HK-2 (cell line): ENCODE results near the gene SOX30.
"Not testable (repeated sequence)": the region's sequence is repeated elsewhere in the genome, so short reads cannot be mapped to it uniquely, and the experiment has no call there.

ENCODE experiments used
- DNase-seq: peaks from one replicate; pipeline ENCODE4 v3.0.0-alpha.2; 2018; ENCODE audit not compliant: unreplicated experiment

SOX30 gene

DNA sequence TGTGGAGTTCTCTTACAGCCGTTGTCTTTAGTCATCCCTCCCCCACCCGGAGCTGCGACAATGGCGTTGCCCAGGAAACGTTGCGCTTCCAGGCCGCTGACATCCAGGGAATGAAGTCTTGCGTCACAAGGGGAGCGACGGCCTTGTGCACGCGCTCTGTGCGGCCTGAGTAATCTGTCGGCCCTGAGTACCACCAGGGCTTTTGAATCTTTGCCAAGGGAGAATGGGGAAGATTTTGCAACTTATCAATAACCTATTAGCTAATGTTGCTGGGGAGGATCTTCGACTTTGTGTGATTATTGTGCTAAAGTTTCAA, at the start of gene SOX30:
Gene SOX30, minus strand, starts transcription at position 62 of the 316 bp plus-strand sequence. CDS start 360 bp downstream, outside the sequence.
- DNase-seq = no peak

DNA sequence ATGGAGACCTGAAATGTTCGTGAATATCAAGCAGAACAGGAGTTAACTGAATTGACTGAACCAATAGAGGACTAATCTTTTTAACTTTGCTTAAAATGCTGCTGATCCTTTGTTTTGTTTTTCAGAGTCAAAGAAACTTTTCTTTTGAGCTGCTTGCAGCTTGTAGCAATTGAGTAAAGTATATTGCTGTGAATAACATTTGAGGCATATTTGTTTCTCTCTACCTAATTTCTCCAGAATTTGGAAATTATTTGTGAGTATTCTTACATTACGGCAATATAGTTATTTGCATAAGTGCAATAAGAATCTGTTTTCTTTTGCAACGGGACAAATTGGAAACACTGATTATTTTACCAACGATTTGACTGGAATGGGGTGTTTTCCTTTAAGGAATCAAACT, 46.4 kb upstream of the SOX30 start:
- DNase-seq = not testable (repeated sequence)

DNA sequence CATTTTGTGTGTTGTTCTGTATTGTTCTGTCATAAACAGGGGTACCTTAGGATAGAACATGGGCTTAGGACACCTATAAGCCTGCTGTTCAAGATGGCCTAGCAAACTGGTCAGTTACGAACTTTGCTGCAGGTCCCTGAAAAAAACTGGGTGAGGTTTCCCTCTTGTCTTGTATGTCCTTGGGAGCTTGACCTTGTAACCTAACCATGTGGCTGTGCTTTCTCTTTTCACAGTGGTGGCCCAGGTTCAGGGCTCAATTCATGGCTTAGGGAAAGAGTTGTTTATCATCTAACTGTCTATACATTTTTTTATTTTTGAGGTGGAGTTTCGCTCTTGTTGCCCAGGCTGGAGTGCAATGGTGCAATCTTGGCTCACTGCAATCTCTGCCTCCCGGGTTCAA, 43.9 kb upstream of the SOX30 start:
- not testable (repeated sequence) for DNase-seq

DNA sequence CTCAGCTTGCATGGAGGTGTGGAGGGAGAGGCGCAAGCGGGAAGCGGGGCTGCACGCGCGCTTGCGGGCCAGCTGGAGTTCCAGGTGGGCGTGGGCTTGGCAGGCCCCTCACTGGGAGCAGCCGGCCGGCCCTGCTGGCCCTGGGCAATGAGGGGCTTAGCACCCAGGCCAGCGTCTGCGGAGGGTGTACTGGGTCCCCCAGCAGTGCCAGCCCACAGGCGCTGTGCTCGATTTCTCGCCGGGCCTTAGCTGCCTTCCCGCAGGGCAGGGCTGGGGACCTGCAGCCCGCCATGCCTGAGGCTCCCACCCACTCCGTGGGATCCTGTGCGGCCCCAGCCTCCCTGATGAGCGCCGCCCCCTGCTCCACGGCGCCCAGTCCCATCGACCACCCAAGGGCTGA, 41.6 kb upstream of the SOX30 start:
- not testable (repeated sequence) for DNase-seq

DNA sequence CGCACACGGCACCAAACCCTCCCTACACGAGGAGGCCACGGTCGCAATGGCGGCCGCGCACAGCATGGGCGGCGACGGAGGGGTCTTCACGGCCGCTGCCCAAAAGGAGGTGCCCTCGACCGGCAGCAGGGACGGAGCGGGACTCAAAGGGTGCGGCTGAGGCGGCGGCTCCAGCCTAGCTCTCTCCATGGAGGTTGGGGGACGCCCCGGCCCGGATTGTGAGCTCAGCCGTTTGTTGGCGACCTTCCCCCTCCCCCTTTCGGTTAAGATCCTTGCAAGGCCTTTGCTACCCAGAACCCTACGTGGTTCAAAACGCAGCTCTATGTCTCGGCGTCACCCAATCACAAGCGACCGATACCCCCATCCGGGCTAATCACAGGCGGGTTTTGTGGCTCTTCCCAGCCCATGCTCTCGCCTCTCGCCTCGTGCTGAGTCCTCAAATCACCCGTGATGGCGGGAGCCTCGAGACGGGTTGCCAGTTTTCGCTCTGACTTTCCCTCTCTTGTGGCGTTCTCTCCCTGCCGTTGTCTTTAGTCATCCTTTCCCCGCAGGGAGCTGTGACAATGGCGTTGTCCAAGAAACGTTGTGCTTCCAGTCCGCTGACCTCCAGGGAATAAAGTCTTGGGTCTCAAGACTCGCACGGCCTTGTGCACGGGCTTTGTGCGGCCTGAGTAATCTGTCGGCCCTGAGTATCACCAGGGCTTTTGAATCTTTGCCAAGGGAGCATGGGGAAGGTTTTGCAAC, 38.6 kb upstream of the SOX30 start:
- DNase-seq = no peak

DNA sequence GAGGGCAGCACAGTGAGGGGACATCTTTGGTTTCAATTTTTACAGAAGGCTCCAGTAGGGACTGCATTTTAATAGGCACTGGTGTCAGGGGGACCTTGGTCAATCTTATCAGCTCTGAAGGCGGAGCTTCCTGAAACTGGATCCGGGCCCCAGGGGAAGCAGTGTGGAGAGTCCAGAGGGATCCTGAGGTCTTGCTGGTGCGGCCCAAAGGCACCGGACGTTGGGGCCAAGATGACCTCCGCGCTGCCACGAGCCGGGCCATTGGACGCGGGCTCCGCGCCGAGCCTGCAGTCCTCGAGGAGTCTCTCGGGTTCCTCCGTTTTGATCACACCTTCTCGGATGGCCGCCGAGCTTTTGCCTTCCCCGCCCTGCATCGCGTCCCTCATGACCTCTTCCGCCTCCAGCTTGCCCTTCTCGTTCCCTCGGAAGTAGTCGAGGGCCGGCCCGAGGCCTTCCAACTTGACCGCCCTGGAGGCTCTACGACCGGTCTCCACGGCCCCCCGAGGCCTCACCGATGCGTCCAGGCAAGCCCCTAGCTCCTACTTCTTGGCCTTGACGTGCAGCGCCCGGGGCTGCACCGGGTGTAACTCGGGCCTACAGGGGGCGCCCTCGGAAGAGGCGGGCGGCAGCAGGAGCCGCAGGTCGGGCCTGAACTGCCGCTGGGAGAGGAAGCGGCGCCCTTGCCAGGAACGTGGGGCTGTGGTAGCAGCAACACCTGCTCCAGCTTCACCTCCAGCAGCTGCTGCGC, 37.9 kb upstream of the SOX30 start:
- no peak for DNase-seq

DNA sequence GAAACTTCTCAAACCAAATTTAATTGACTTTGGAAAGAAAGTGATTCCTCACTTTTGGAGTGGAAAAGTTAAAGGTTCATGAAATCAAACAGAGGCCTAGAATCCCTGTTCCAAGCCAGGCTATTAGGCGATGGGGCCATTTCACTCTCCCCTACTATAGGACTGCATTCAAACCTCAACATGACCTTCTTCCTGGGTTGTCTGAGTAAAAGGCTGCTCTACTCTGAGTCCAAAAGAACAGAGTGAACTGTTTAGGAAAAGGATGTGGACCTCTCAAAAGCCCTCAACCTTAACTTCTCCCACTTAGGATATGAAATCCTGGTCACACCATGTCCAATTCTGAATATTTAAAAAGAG, 34.9 kb upstream of the SOX30 start:
- DNase-seq = no peak

DNA sequence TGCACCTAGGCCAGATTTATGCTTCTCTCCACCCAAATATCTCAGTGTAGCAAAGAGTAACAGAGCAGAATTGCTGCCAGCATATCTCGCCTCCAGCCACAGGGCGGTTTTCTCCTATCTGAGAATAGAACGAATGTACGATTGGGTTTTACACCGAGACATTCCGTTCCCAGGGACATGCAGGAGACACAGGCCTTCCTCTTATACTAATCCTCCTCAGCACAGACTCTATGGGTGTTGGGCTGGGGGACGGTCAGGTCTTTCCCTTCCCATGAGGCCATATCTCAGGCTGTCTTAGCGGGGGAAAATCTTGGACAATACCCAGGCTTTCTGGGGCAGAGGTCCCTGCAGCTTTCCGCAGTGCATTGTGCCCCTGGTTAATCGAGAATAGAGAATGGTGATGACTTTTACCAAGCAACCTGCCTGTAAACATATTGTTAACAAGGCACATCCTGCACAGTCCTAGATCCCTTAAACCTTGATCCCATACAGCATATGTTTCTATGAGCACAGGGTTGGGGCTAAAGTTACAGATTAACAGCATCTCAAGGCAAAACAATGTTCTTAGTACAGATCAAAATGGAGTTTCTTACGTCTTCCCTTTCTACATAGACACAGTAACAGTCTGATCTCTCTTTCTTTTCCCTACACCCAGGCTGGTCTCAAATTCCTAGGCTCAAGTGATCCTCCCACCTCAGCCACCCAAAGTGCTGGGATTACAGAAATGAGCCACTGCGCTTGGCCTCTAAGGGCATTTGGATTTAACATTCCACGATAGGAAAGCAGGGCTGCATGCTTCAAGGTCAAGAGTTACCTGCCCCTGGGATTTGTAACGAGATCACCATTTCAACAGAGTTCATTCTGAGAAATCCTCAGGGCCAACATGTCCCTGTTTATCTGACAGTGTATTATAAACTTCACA, 34.3 kb upstream of the SOX30 start:
- not testable (repeated sequence) for DNase-seq

DNA sequence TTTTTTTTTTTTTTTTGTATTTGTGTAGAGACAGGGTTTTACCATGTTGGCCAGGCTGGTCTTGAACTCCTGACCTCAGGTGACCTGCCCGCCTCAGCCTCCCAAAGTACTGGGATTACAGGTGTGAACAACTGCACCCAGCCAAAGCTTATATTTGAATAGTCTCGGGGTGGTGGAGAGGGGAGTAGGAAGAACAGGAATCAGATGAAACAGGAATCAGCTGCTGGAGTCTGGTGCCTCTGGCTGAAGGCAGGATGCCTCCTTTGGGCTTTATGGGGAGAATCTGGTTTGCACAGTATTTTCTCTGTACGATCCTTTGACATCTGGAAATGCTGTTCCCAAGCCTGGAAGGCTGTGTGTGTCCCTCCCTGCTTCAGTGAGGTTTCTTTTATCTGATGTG, 30.0 kb upstream of the SOX30 start:
- no peak for DNase-seq

DNA sequence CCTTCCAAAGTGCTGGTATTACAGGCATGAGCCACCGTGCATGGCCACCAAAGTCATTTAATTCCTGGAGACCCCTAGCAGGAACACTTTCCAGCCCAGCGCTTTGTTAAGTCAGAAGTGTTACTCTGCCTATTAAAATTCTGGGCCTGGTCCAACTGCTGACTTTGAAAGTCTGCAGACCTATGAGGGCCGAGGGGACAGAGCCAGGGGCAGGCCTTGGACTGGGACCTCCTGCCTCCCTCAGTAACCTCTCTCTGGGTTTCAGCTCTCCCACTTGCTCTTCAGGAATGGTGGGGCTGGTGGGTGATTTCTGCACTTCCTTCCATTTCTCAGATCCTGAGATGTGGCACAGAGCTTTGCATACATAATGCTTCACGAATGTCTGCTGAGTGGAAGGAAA, 28.8 kb upstream of the SOX30 start:
- DNase-seq = no peak

DNA sequence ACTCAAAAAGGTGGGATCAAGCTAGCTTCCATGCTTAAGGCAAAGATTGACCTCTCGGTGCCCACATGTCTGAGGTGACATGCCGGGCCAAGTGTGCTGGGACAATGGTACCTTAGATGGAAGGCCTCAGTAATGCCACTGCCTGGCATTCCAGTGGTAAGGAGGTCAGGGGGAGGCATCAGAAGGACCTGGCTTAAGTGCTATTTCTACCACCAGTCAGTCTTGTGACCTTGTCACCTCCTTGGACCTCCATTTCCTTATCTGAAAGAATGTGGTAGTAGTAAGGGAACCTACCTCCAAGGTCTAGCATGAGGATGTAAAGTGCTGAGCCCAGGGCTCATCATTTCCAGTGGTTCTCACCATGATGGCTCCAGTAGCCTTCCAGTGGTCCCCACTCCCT, 28.0 kb upstream of the SOX30 start:
- DNase-seq = no peak

DNA sequence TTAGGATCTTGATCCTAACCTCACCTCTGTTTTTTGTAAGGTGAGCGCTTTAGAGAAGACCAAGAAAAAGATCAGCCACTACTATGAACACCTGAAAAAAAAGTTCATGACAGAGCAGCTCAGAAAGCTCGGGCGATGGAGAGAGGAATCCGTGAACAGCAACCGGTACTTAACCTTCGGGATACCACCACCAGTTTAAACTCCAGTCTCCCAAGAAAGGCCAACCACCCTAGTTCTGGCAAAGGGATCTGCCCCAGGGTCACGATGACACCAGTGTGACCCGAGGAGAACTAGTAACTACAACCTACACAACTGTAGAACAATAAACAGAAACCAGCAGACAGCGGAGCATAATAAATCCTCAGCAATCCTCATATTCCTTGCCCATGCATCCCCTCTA, 27.6 kb upstream of the SOX30 start:
- no peak for DNase-seq

DNA sequence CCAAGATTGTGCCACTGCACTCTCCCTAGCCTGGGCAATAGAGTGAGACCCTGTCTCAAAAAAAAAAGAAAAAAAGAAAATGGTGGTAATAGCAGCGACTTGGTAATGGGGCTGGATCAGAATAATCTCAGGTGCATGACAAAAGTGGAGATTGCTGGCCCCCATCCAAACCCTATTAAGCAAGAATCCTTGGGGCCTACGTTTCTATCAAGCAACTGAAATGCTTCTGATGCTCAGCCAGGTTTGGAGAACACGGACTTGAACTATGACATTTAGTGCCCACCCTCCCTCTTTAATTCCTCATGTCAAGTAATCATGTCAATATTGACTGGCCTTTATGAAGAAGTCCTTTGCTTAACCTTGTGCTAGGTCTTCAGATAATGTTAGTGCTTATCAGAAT, 25.7 kb upstream of the SOX30 start:
- DNase-seq = no peak

DNA sequence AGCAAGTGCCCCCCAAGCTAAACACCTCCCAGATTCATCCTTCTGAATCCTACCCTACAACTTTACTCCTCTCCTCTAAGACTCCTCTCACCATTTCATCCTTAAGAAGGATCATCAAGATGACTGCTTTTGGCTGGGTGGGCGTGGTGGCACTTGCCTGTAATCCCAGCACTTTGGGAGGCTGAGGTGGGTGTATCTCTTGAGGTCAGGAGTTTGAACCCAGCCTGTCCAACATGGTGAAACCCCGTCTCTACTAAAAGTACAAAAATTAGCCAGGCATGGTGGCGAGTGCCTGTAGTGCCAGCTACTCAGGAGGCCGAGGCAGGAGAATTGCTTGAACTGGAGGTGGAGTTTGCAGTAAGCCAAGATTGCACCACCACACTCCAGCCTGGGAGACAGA, 22.1 kb upstream of the SOX30 start:
- not testable (repeated sequence) for DNase-seq

DNA sequence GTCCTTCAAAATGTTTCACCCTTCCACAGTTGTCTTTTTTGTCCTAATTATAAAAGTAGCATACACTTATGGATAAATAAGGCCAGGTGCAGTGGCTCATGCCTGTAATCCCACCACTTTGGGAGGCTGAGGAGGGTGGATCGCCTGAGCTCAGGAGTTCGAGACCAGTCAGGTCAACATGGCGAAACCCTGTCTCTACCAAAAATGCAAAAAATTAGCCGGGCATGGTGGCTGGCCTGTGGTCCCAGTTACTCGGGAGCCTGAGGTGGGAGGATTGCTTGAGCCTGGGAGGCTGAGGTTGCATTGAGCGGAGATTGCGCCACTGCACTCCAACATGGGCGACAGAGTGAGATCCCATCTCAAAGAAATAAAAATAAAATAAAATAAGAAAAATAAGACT, 20.7 kb upstream of the SOX30 start:
- DNase-seq = no peak

DNA sequence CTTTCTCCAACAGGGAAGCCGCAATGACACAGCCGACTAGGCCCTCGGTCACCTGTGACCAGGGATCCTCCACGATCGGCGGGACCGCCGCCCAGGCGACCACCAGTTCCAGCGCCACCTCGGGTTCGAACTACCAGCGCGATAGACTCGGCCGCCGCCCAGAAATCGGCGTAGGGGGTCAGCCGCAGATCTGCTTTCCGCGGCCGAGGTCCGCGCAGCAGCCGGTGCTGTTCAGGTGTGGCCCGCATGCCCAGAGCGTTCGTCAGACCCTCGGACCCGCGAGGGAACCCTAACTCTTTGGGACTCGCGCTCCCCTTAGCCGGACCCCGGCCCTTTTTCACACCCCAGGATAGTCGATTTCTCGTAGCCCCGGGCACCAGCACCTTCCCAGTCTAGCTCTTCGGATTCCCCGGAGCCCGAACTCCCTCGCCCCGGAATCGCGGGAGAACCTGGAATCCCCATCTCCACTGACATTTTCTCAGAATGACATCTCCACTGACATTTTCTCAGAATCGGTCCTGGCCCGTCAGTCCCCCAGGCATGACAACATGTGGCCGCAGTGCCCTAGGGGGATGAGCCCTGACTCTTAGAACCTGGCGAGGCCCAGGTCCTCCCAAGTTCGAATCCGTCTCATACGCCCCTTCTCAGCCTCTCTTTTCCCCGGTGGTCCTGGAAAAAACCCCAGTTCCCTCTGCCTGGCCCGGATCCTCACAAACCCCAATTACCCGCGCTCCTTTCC, 19.5 kb upstream of the SOX30 start:
- no peak for DNase-seq

DNA sequence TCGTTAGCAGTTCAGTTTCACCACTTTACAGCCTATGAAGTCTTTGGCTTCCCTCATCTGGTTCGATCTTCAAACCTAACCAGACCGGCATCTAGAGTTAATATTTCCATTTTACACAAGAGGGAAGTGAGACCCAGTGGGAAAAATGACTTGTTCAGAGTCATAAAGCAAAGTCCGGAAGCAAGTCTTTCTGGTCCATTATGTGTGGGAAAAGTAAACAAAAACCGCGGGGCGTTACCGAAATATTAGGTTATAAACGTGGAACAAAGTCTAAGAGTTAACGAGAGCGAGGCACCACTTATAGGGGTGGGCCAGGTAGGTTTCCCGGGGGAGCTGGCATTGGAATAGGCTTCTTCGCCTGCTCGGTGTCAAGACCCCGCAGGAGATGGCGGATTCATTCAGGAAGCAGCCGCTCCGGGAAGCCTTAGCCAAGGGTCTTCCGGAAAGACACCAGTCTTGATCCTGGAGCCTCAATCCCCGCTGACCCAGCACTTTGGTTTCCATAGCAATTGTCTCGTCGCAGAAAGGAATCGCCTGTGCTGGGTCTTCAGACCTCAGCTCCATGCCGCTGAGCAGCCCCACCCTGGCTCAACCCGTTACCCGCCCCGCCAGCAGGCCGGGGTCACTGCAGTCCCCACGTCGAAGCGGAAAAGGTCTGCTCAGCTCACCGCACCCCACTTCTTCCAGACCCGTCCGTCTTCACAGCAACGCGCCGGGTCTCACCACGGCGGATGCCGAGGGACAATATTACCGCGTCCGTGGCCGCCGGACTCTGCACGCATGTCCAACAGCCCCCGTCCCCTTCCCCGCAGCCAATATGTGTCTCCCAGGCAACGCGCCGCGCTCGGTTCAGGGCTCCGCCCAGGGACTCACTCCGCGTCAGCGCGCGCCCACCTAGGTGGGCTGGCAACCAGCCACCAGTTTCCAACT, 18.7 kb upstream of the SOX30 start, which contains the start of gene C5orf52:
Gene C5orf52, plus strand, starts transcription at position 872 of the 930 bp plus-strand sequence. CDS start 82 bp downstream, outside the sequence.
- DNase-seq = no peak

DNA sequence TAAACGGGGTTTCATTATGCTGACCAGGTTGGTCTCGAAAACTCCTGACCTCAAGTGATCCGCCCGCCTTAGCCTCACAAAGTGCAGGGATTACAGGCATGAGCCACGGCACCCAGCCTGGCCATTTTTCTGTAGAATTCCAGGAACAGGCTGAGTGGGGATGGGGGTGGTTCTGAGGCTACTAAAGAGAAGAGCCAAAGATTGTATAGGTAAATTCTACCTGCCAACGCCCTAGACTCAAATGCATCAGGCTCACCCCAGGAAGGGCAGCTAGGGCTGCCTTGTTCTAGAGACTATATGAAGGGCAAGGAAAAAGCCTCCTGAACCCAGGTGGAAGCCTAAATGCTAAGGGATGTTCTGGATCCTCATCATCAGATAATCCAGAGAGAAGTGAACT, 17.5 kb upstream of the SOX30 start:
- no peak for DNase-seq

DNA sequence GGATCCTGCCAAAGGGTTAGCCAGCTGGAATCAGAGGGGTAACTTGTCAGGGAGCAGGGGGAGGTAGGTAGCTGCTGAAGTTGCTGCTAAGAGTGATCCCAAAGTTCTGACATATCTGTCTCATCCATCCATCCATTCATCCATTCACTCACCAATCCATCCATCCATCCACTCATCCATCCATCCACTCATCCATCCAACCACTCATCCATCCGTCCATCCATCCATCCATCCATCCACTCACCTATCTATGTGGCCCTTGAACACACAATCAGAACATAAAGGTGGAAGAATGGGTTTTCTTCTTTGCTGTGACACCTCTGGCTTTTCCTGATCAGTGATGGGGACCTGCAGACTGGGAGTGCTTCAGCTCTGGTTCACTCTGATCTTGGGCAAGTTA, 16.1 kb upstream of the SOX30 start:
- no peak for DNase-seq

DNA sequence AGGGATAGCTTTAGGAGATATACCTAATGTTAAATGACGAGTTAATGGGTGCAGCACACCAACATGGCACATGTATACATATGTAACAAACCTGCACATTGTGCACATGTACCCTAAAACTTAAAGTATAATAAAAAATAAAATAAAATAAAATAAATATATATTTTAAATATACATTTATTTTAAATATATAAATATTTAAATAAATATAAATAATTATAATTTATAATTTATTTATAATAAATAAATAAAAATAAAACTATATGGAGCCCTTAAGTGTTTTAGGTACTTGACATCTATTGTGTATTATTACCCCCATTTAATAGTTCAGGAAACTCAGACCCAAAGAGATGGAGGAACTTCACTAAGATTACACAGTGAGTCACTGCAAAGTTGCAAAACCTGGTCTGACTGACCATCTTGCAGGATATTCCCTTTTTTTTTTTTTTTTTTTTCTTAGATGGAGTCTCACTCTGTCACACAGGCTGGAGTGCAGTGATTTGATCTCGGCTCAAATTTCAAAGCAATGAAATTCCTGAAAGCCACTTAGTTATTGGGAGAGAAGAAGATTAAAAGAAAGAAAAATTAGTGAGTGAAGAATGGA, 13.3 kb upstream of the SOX30 start:
- DNase-seq = no peak
